Measurements from ENCODE around the gene FEN1.

DNA sequence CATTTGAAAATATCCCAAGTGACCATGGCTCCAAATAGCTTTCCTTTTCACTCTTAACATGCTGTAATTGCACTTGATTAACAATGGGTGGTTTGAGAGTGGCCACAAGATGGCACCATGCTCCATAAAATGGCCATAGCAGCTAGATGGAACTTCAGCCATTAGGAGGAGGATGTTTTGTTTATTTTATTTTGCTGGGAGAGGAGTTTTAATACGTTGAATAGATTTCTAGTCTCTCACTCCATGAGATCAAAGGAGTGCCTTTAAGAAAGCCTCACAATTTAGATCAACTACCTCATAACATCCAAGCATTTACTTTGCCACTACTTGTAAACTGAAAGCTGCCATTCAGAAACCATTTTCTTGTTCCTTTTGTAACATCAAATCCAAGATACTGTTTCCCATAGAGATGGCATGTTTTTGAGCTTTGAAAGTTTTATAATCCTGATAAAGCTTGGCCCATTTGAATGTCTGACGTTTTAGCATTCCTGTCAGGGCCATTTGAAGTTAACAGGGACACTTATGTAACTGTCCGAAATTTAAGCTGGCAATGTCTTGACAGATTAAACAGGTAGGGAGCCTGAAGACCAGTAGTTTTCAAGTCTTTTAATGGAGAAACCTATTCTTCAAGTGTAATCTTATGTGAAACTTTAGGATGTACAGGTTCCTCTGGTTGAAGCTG lies 4.7 kb downstream of the FEN1 start:
- TF ChIP-seq, protein P1, sequence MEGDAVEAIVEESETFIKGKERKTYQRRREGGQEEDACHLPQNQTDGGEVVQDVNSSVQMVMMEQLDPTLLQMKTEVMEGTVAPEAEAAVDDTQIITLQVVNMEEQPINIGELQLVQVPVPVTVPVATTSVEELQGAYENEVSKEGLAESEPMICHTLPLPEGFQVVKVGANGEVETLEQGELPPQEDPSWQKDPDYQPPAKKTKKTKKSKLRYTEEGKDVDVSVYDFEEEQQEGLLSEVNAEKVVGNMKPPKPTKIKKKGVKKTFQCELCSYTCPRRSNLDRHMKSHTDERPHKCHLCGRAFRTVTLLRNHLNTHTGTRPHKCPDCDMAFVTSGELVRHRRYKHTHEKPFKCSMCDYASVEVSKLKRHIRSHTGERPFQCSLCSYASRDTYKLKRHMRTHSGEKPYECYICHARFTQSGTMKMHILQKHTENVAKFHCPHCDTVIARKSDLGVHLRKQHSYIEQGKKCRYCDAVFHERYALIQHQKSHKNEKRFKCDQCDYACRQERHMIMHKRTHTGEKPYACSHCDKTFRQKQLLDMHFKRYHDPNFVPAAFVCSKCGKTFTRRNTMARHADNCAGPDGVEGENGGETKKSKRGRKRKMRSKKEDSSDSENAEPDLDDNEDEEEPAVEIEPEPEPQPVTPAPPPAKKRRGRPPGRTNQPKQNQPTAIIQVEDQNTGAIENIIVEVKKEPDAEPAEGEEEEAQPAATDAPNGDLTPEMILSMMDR (IDR thresholded peaks at IDR 0.05), result peak; percentile 63 to 95 (median 87)
- TF ChIP-seq POLR2A (IDR thresholded peaks at IDR 0.05), result no peak

Measured in body of pancreas (tissue), 4 donors.